ENCODE results near the gene PAQR7.

Gene PAQR7

GRCh38 chr1:25818569-25818968 lies 56.9 kb downstream of the PAQR7 start:
- no peak for DNase-seq (ENCODE audit: low read depth in 2 of 3, low spot score in 1 of 3)

- DNase-seq (ENCODE audit: low read depth in 2 of 3, low spot score in 1 of 3), result no peak
Observed at GRCh38 chr1:25817840-25818501, 57.5 kb downstream of the PAQR7 start.

GRCh38 chr1:25816112-25816718 lies 59.3 kb downstream of the PAQR7 start:
- no peak for DNase-seq (ENCODE audit: low read depth in 2 of 3, low spot score in 1 of 3)

- DNase-seq (ENCODE audit: low read depth in 2 of 3, low spot score in 1 of 3), result no peak
Observed at GRCh38 chr1:25815208-25816111, 60.0 kb downstream of the PAQR7 start.

- no peak for DNase-seq (ENCODE audit: low read depth in 2 of 3, low spot score in 1 of 3)
Observed at GRCh38 chr1:25814549-25815087, 60.9 kb downstream of the PAQR7 start.

- DNase-seq (ENCODE audit: low read depth in 2 of 3, low spot score in 1 of 3), result no peak
Observed at GRCh38 chr1:25813734-25814471, 61.6 kb downstream of the PAQR7 start.

GRCh38 chr1:25813071-25813733 lies 62.3 kb downstream of the PAQR7 start:
- no peak for DNase-seq (ENCODE audit: low read depth in 2 of 3, low spot score in 1 of 3)

Data from stimulated activated CD4-positive, alpha-beta T cell treated with anti-CD3 and anti-CD28 coated beads, Interleukin-12 subunit alpha, Interleukin-12 subunit beta, amount 100 ng/mL, for 48 hours (primary cell).